ENCODE results near the gene ZBTB8B.

DNA sequence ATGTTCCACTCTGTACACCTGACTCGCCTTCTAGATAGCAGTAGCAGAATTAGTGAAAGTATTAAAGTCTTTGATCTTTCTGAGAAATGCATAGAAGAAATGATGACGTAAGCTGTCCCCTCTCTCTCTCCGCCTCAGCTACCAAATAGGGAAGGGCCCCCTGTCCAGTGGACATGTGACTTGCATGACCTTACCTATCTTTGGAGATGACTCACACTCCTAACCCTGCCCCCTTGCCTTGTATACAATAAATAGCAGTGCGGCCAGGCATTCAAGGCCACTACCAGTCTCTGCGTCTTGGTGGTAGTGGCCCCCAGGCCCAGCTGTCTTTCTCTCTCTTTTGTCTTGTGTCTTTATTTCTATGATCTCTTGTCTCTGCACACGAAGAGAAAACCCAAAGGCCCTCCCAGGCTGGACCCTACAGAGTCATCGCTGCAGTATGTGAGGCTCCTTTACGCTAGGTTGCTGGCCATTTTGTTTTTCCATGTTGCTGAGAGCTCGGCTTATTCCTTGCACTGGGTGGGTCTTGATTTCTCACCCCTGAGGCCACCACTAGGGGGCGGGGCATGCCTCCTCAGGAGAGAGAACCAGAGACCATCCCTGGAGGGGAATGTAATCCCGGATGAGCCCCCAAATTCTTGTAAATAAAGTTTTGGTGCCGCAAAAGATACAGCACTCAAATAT lies 16.0 kb upstream of the ZBTB8B start:
- no peak for TF ChIP-seq POLR2AphosphoS5 (IDR thresholded peaks at IDR 0.05; ENCODE audit: low read depth, low read length)
- no peak for TF ChIP-seq POLR2A (IDR thresholded peaks at IDR 0.05; ENCODE audit: low read depth, low read length)
- no peak for TF ChIP-seq TAF1 (IDR thresholded peaks at IDR 0.05; ENCODE audit: low read depth, low read length)
- no peak for TF ChIP-seq PAX5 (IDR thresholded peaks at IDR 0.05; ENCODE audit: insufficient read depth, low read length, severe bottlenecking)
- no peak for TF ChIP-seq POU2F2 (IDR thresholded peaks at IDR 0.05; ENCODE audit: low read depth, low read length)
- TF ChIP-seq SPI1 (IDR thresholded peaks at IDR 0.05; ENCODE audit: low read depth, low read length): no peak
